ENCODE results near the gene DDX1. TPM values are rescaled to one million over a fixed set of nuclear protein-coding genes. Genes with fewer than 3 reads are reported as not detected.

Gene DDX1
- total and polyA plus RNA-seq, 7 donors, result 116 to 166 (median 132) TPM

GRCh38 chr2:15583826-15584225 lies 7.8 kb upstream of the DDX1 start:
- Histone ChIP-seq H3K9me3 (no peaks in the 10 kb centered on the region), H3K36me3 (ENCODE audit: insufficient read depth in 1 of 2, low read depth in 1 of 2) (no peaks in the 10 kb centered on the region), H3K27ac (no peak overlapping the region), H3K4me3 (no peak overlapping the region), H3K27me3 (ENCODE audit: insufficient read depth in 3 of 3, low read length in 2 of 3) (peaks cover 0 to 6% (median 0%) of the 10 kb centered on the region in 3 donors), H3K4me1 (peaks cover 7% of the 10 kb centered on the region)
- 67 to 78% (median 75%) methylated on average over 1 of the region's 1 CpG for WGBS, 3 donors
- DNase-seq (no peak), ATAC-seq (no peak)
- no peak for TF ChIP-seq CTCF (IDR thresholded peaks at IDR 0.05)
- intact Hi-C loops (cut with DNase I), result no loop called here

- intact Hi-C loops (cut with DNase I), result no loop called here
- no peak for TF ChIP-seq CTCF (IDR thresholded peaks at IDR 0.05)
- H3K4me3 ChIP-seq, result no peak overlapping the region
- H3K4me1 ChIP-seq, result peaks cover 7% of the 10 kb centered on the region
- H3K27ac ChIP-seq, result no peak overlapping the region
- peaks cover 0 to 6% (median 0%) of the 10 kb centered on the region in 3 donors for H3K27me3 ChIP-seq (ENCODE audit: insufficient read depth in 3 of 3, low read length in 2 of 3)
- ATAC-seq, result no peak
- H3K36me3 ChIP-seq (ENCODE audit: insufficient read depth in 1 of 2, low read depth in 1 of 2), result no peaks in the 10 kb centered on the region
- H3K9me3 ChIP-seq, result no peaks in the 10 kb centered on the region
- DNase-seq, result no peak
Observed at GRCh38 chr2:15584316-15584715, 7.4 kb upstream of the DDX1 start.

GRCh38 chr2:15584767-15585469 lies 6.8 kb upstream of the DDX1 start:
- TF ChIP-seq CTCF (IDR thresholded peaks at IDR 0.05), result no peak
- DNase-seq, result no peak
- H3K27me3 ChIP-seq (ENCODE audit: insufficient read depth in 3 of 3, low read length in 2 of 3), result peaks cover 0 to 6% (median 0%) of the 10 kb centered on the region in 3 donors
- H3K9me3 ChIP-seq, result no peaks in the 10 kb centered on the region
- WGBS, 3 donors, result 77 to 81% (median 78%) methylated on average over 2 of the region's 2 CpGs
- peaks cover 7% of the 10 kb centered on the region for H3K4me1 ChIP-seq
- intact Hi-C loops (cut with DNase I), result no loop called here
- H3K27ac ChIP-seq, result no peak overlapping the region
- no peak for ATAC-seq
- no peaks in the 10 kb centered on the region for H3K36me3 ChIP-seq (ENCODE audit: insufficient read depth in 1 of 2, low read depth in 1 of 2)
- H3K4me3 ChIP-seq, result no peak overlapping the region

GRCh38 chr2:15588329-15588919 lies 3.2 kb upstream of the DDX1 start:
- H3K4me1 ChIP-seq, result peaks cover 13% of the 10 kb centered on the region
- intact Hi-C loops (cut with DNase I), result no loop called here
- ATAC-seq (peak in 3 of 4 donors; percentile 40 to 63 (median 53)), DNase-seq (peak; percentile 39 to 67)
- 9 to 15% (median 11%) methylated on average over 4 of the region's 4 CpGs for WGBS, 3 donors
- H3K4me3 ChIP-seq, result no peak overlapping the region
- TF ChIP-seq CTCF (IDR thresholded peaks at IDR 0.05), result peak; percentile 53
- no peaks in the 10 kb centered on the region for H3K36me3 ChIP-seq (ENCODE audit: insufficient read depth in 1 of 2, low read depth in 1 of 2)
- no peak overlapping the region for H3K27ac ChIP-seq
- H3K27me3 ChIP-seq (ENCODE audit: insufficient read depth in 3 of 3, low read length in 2 of 3), result no peaks in the 10 kb centered on the region
- no peaks in the 10 kb centered on the region for H3K9me3 ChIP-seq

Data from psoas muscle (tissue), 8 donors.